Endothelial cell of umbilical vein (primary cell): ENCODE data around the gene LHX2. TPM values are rescaled to one million over a fixed set of nuclear protein-coding genes. Genes with fewer than 3 reads are reported as not detected.

Experiments used
- BruUV-seq: library from RNA; stranded (reverse); fragments of 400-500 nt; replicated peaks from 2 replicates; lab custom pipeline; 2021; lab: Mats Ljungman, UMichigan
- CTCF ChIA-PET: fragments of 300-600, 350-600 bp; sonication (Branson Sonifier 250); formaldehyde crosslinking; loops from one replicate; lab custom pipeline; 2021; ENCODE audit warnings: antibody characterized with exemption, inconsistent platforms; lab: Charles Lee
- POLR2A ChIA-PET: fragments of 300-600, 350-600 bp; sonication (Branson Sonifier 250); formaldehyde crosslinking; loops from one replicate; lab custom pipeline; 2021; ENCODE audit warnings: antibody characterized with exemption, inconsistent platforms; lab: Charles Lee
- DNase-seq: peaks from one replicate; pipeline ENCODE4 v3.0.0-alpha.2; 2011; ENCODE audit warnings: low read depth, low spot score
- FAIRE-seq: peaks from 2 replicates; lab custom pipeline; 2011; peaks lifted over from hg19 to GRCh38; lab: Jason Lieb, UNC
- H2AFZ ChIP-seq: 2 replicates; pipeline ENCODE4 v1.6.0; 2012; ENCODE audit warnings: low read depth, low read length, control low read depth, inconsistent platforms
- H3K27ac ChIP-seq: 2 replicates; pipeline ENCODE4 v1.5.1; 2011; ENCODE audit warnings: low read depth, mild to moderate bottlenecking, control low read depth, low read length, moderate library complexity; ENCODE audit not compliant: insufficient read depth
- H3K27me3 ChIP-seq, 2 experiments: 2 replicates each; pipeline versions ENCODE4 v1.6.0 to v1.6.1; 2011; ENCODE audit warnings: low read length in 2 of 2, mixed read lengths in 1 of 2; ENCODE audit not compliant: control insufficient read depth in 2 of 2, insufficient read depth in 2 of 2
- H3K36me3 ChIP-seq, 2 experiments: 2 replicates in 1 of 2; 3 replicates in 1 of 2; pipeline ENCODE4 v1.5.1; 2011; ENCODE audit warnings: low read length in 2 of 2, mild to moderate bottlenecking in 1 of 2, moderate library complexity in 1 of 2; ENCODE audit not compliant: control insufficient read depth in 2 of 2, insufficient read depth in 2 of 2; ENCODE audit errors: extremely low read depth in 1 of 2
- H3K4me1 ChIP-seq: 3 replicates; pipeline ENCODE4 v1.5.1; 2011; ENCODE audit warnings: mild to moderate bottlenecking, low read length; ENCODE audit not compliant: control insufficient read depth, insufficient read depth; ENCODE audit errors: extremely low read depth
- H3K4me2 ChIP-seq: 2 replicates; pipeline ENCODE4 v1.6.1; 2011; ENCODE audit warnings: low read length, control low read depth, mixed read lengths; ENCODE audit not compliant: insufficient read depth
- H3K4me3 ChIP-seq, 3 experiments: fragments of 200-600 bp in 1 of 3; sonication (generic), shearing (Covaris generic) in 1 of 3; replicated peaks in 1 of 3; 2 replicates each; pipeline ENCODE4 v1.5.1; 2011 to 2016; ENCODE audit warnings: control low read depth in 3 of 3, low read length in 3 of 3, mild to moderate bottlenecking in 2 of 3, inconsistent platforms in 1 of 3, low read depth in 1 of 3, moderate library complexity in 1 of 3; ENCODE audit not compliant: insufficient read depth in 1 of 3
- H3K79me2 ChIP-seq: 2 replicates; pipeline ENCODE4 v1.6.0; 2012; ENCODE audit warnings: low read length, inconsistent platforms; ENCODE audit not compliant: control insufficient read depth, insufficient read depth
- H3K9ac ChIP-seq: replicated peaks from 2 replicates; pipeline ENCODE3; 2011; ENCODE audit warnings: low read length, control low read depth; ENCODE audit not compliant: insufficient read depth; ENCODE audit errors: extremely low read depth
- H3K9me1 ChIP-seq: replicated peaks from 3 replicates; pipeline ENCODE4 v1.6.0; 2011; ENCODE audit warnings: mild to moderate bottlenecking, low read length; ENCODE audit not compliant: control insufficient read depth, insufficient read depth; ENCODE audit errors: extremely low read depth
- H3K9me3 ChIP-seq: replicated peaks from 2 replicates; pipeline ENCODE4 v1.5.1; 2012; ENCODE audit warnings: low read length, inconsistent platforms; ENCODE audit not compliant: control insufficient read depth, insufficient read depth
- H4K20me1 ChIP-seq: replicated peaks from 2 replicates; pipeline ENCODE3; 2011; ENCODE audit warnings: mild to moderate bottlenecking, low read length; ENCODE audit not compliant: control insufficient read depth, insufficient read depth; ENCODE audit errors: extremely low read depth
- CTCF ChIP-seq, 2 donors: IDR thresholded peaks; 1 replicate in 1 of 2; 2 replicates in 1 of 2; pipeline ENCODE4 v1.5.1; 2011; ENCODE audit warnings: low read length in 2 of 2, mild to moderate bottlenecking in 2 of 2, moderate library complexity in 2 of 2, control low read depth in 1 of 2, inconsistent platforms in 1 of 2, low read depth in 1 of 2; ENCODE audit not compliant: insufficient read depth in 1 of 2; ENCODE audit errors: extremely low read depth in 1 of 2
- MAX ChIP-seq: IDR thresholded peaks from 2 replicates; pipeline ENCODE4 v1.6.1; 2011; ENCODE audit not compliant: insufficient read depth, insufficient read length
- dilution Hi-C: fragments of 300-500 bp; cut with MboI; formaldehyde crosslinking; loops from one replicate; pipeline ENCODE4 v1.15.0; 2019; ENCODE audit warnings: low sequenced_read_pairs; ENCODE audit not compliant: extremely low pct_ligation_motif_present
- intact Hi-C: fragments of 100-400 bp; cut with micrococcal nuclease; formaldehyde crosslinking; loops from one replicate; pipeline ENCODE4 v1.10.0; 2022
- polyA plus RNA-seq, 4 experiments: library from polyadenylated mRNA; depleted of rRNA in 3 of 4; stranded (reverse) in 3 of 4; unstranded in 1 of 4; fragments of >200 nt; gene quantifications; 2 replicates each; pipeline versions ENCODE4 v1.2.1 to v1.2.3, GENCODE V29; 2011 to 2012; ENCODE audit warnings: missing spikeins in 1 of 4
- total RNA-seq: library from RNA; stranded (reverse); gene quantifications from 2 replicates; pipeline ENCODE4 v1.2.3, GENCODE V29; 2021

LHX2 gene
- total and polyA plus RNA-seq, 2 donors (not counting 3 experiments of a cell fraction or from before 2014, with no cell fraction given), result not detected

- ChIA-PET POLR2A (no interaction called here), CTCF (interaction anchor here (0.7 to 5.8 kb wide), 11 partner anchors 9 to 637 kb away, joined by 3 to 154 read pairs (median 4); no protein-coding TSS in a partner anchor)
- no peaks in the 10 kb centered on the region for H3K36me3 ChIP-seq
- FAIRE-seq (no peak), DNase-seq (no peak)
- no peak overlapping the region for H3K4me3 ChIP-seq
- H3K9me3 ChIP-seq, result no peaks in the 10 kb centered on the region
- H3K9me1 ChIP-seq, result no peaks in the 10 kb centered on the region
- H3K27ac ChIP-seq, result no peak overlapping the region
- no TSS peak for BruUV-seq
- H4K20me1 ChIP-seq, result no peaks in the 10 kb centered on the region
- intact Hi-C loops (no loop called here), dilution Hi-C loops (no loop called here)
- H2AFZ ChIP-seq, result no peak overlapping the region
- no peak overlapping the region for H3K4me2 ChIP-seq
- TF ChIP-seq MAX (no peak), CTCF (IDR thresholded peaks at IDR 0.05; ENCODE audit: extremely low read depth in 1 of 2, insufficient read depth in 1 of 2, low read depth in 1 of 2, low read length in 2 of 2) (peak in 1 of 2 donors; percentile 3)
- H3K4me1 ChIP-seq, result peaks cover 4% of the 10 kb centered on the region
- no peak overlapping the region for H3K9ac ChIP-seq
- H3K79me2 ChIP-seq, result no peaks in the 10 kb centered on the region
- peaks cover 3 to 25% of the 10 kb centered on the region in 2 experiments for H3K27me3 ChIP-seq
Measured at GRCh38 chr9:124038790-124039633, 27.4 kb downstream of the LHX2 start.
